ENCODE results near the gene PRSS2. TPM values are rescaled to one million over a fixed set of nuclear protein-coding genes. Genes with fewer than 3 reads are reported as not detected.

The PRSS2 gene
- total RNA-seq, 1 donor from 2014 or later: not detected

DNA sequence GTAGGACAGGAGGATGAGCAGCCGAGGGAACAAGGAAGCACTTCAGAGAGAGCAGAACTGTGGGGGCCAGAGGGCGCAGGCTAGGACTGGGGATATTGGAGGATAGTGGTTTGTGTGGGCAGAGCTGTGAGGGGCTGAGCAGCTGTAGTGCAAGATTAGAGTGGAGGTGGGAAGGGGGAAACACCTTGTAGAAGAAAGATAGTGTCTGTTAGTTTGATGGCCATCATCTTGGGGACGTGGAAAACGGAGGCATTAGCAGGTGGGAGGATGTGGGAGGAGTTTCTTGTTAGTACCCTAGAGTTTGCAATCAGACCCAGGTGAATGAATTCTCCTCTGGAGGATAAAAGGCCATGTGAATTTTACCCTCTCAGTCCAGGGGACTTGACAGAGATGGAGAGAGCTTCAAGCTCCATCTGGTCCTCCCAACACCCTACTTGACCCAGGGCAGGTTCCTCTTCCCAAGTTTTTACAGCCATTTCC, 34.0 kb downstream of the PRSS2 start:
- no peaks in the 10 kb centered on the region for H3K27me3 ChIP-seq (ENCODE audit: control insufficient read depth, insufficient read depth, low read length)
- no peak overlapping the region for H3K4me3 ChIP-seq (ENCODE audit: low read depth, low read length)
- TF ChIP-seq, protein P1, sequence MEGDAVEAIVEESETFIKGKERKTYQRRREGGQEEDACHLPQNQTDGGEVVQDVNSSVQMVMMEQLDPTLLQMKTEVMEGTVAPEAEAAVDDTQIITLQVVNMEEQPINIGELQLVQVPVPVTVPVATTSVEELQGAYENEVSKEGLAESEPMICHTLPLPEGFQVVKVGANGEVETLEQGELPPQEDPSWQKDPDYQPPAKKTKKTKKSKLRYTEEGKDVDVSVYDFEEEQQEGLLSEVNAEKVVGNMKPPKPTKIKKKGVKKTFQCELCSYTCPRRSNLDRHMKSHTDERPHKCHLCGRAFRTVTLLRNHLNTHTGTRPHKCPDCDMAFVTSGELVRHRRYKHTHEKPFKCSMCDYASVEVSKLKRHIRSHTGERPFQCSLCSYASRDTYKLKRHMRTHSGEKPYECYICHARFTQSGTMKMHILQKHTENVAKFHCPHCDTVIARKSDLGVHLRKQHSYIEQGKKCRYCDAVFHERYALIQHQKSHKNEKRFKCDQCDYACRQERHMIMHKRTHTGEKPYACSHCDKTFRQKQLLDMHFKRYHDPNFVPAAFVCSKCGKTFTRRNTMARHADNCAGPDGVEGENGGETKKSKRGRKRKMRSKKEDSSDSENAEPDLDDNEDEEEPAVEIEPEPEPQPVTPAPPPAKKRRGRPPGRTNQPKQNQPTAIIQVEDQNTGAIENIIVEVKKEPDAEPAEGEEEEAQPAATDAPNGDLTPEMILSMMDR (IDR thresholded peaks at IDR 0.05; ENCODE audit: insufficient read depth, low read length, poor library complexity, severe bottlenecking): no peak
- no peaks in the 10 kb centered on the region for H3K36me3 ChIP-seq (ENCODE audit: control insufficient read depth, insufficient read depth, low read length)
- DNase-seq (ENCODE audit: low read depth): no peak

DNA sequence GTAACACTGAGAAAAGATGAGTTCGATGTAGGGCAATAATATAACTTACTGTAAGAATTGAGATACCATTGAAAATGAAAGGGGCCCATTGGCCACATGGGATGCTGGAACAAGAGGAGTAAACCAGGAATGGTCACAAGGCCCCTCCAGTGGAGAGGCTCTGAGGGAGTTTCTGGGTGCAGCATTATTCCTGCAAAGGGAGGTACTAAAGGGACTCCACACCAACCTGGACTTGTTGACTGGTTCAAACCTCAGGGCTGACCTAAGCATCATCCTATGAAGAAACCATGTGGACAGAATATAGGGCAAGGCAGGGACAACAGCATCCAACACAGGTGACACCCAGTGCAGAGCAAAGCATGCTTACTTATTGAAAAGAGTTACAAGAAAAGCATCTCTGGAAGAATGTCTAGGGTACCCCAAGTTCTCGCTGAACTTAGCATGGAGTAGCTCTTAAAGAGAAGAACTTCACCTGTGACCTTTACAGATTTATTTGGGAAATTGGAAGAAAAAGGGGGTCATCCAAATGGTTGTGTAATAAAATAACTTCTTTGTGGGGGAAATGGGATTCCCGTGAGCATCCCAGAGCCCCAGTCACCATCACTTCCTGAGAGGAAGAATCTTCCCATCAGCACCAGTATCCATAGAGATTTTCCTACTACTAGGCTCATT, 34.7 kb downstream of the PRSS2 start:
- H3K4me3 ChIP-seq (ENCODE audit: low read depth, low read length): no peak overlapping the region
- no peaks in the 10 kb centered on the region for H3K27me3 ChIP-seq (ENCODE audit: control insufficient read depth, insufficient read depth, low read length)
- TF ChIP-seq, protein P1 (IDR thresholded peaks at IDR 0.05; ENCODE audit: insufficient read depth, low read length, poor library complexity, severe bottlenecking): no peak
- no peak for DNase-seq (ENCODE audit: low read depth)
- no peaks in the 10 kb centered on the region for H3K36me3 ChIP-seq (ENCODE audit: control insufficient read depth, insufficient read depth, low read length)

DNA sequence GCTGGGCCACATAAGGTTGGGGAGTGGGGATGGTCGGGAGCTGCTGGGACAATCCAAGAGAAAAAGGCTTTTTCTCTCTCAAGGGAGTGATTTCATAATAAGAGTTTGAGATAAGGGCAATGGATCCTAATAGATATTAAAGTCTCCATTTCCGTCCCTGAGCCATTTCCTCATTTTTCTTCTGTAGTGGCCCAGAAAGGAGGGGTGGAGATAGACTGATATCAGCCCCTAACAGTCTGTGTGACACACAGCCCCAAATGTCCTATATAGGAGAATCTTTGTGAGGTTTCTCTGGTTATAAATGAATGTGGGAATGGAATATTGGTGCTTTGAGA, 35.2 kb downstream of the PRSS2 start:
- Histone ChIP-seq H3K27me3 (ENCODE audit: control insufficient read depth, insufficient read depth, low read length) (no peaks in the 10 kb centered on the region), H3K36me3 (ENCODE audit: control insufficient read depth, insufficient read depth, low read length) (no peaks in the 10 kb centered on the region), H3K4me3 (ENCODE audit: low read depth, low read length) (no peak overlapping the region)
- TF ChIP-seq, protein P1 (IDR thresholded peaks at IDR 0.05; ENCODE audit: insufficient read depth, low read length, poor library complexity, severe bottlenecking): no peak
- DNase-seq (ENCODE audit: low read depth): no peak

DNA sequence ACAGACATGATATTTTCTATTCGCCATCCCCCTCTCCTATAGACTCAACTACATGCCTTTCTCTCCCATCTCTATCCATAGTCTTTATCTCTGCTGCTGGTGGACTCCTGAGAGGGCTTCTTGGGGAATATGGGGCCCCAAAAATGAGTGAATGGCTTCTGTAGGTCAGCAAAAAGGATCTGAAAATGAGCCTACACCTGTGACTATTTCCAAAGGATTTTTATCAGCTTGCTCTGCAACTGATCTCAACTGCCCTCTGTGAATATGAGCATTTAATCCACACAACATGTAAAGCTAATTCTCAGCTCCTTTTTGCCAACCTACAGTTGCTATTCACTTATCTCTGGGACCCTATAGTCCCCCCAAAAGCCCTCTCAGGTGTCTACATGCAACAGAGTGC, 36.2 kb downstream of the PRSS2 start:
- Histone ChIP-seq H3K27me3 (ENCODE audit: control insufficient read depth, insufficient read depth, low read length) (no peaks in the 10 kb centered on the region), H3K36me3 (ENCODE audit: control insufficient read depth, insufficient read depth, low read length) (no peaks in the 10 kb centered on the region), H3K4me3 (ENCODE audit: low read depth, low read length) (no peak overlapping the region)
- no peak for DNase-seq (ENCODE audit: low read depth)
- TF ChIP-seq, protein P1 (IDR thresholded peaks at IDR 0.05; ENCODE audit: insufficient read depth, low read length, poor library complexity, severe bottlenecking): no peak

DNA sequence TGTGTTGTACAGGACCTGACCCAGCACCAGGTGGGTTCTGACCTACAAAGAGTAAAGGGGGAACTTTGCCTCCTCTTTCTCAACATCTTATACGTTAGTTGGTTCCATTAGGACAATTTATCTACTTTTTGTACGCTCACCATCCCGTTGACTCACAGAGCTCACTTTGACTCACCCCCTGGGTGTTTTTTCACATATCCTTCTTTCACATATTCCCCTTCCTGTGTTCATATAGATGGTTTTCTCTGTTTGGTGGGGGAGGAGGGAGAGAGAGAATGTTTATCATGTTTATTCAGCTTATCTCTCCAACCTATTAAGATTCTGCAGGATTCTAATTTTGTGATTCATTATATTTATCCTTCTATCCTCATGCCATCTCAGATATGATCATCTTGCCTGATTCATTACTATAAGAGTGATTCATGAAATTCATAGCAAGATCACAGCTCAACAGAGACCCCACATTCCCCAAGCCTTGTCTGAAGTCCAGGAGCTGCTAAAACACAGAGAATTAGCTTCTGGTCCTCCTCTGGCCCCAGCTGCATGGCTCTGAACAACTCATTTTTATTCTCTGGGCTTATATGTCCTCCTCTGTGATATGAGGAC, 37.2 kb downstream of the PRSS2 start:
- no peak for DNase-seq (ENCODE audit: low read depth)
- TF ChIP-seq, protein P1 (IDR thresholded peaks at IDR 0.05; ENCODE audit: insufficient read depth, low read length, poor library complexity, severe bottlenecking): no peak
- H3K36me3 ChIP-seq (ENCODE audit: control insufficient read depth, insufficient read depth, low read length): no peaks in the 10 kb centered on the region
- H3K4me3 ChIP-seq (ENCODE audit: low read depth, low read length): no peak overlapping the region
- H3K27me3 ChIP-seq (ENCODE audit: control insufficient read depth, insufficient read depth, low read length): no peaks in the 10 kb centered on the region

DNA sequence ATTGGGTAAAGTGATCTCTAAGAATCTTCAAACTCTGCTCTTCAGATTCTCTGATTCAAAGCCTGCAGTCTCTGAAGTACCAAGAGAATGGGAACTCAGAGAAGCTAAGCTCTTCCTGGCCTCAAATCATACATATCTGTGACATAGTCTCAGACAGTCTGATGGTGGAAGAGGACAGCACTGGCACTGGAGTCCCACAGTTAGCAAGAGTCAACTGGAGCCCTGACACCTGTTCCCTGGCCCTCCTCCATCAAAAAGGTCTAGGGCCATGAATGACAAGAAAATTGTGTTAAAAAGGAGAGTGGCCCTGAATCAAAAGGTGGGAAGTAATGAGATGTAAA, 37.7 kb downstream of the PRSS2 start:
- Histone ChIP-seq H3K36me3 (ENCODE audit: control insufficient read depth, insufficient read depth, low read length) (no peaks in the 10 kb centered on the region), H3K27me3 (ENCODE audit: control insufficient read depth, insufficient read depth, low read length) (no peaks in the 10 kb centered on the region), H3K4me3 (ENCODE audit: low read depth, low read length) (no peak overlapping the region)
- DNase-seq (ENCODE audit: low read depth): no peak
- TF ChIP-seq, protein P1 (IDR thresholded peaks at IDR 0.05; ENCODE audit: insufficient read depth, low read length, poor library complexity, severe bottlenecking): no peak
